Epithelial cell of prostate (primary cell): Measurements from ENCODE around the gene FXYD5.
"Not testable (repeated sequence)": the region's sequence is repeated elsewhere in the genome, so short reads cannot be mapped to it uniquely, and the experiment has no call there.

Experiments
- DNase-seq: peaks from one replicate; pipeline ENCODE4 v3.0.0-alpha.2; 2011; ENCODE audit warnings: low read depth, low spot score
- H3K27ac ChIP-seq: fragments of 450-650 bp; 2 replicates; pipeline ENCODE4 v1.5.1; 2017; ENCODE audit warnings: mild to moderate bottlenecking

Gene FXYD5

GRCh38 chr19:35171730-35172129 is 17.2 kb downstream of the FXYD5 start:
- no peak overlapping the region for H3K27ac ChIP-seq
- DNase-seq = no peak

- no peak for DNase-seq
- H3K27ac ChIP-seq = no peak overlapping the region
Measured at GRCh38 chr19:35174226-35174625, 19.7 kb downstream of the FXYD5 start.

GRCh38 chr19:35176181-35176570 is 21.6 kb downstream of the FXYD5 start:
- H3K27ac ChIP-seq = no peak overlapping the region
- DNase-seq = no peak

GRCh38 chr19:35177377-35178274 is 23.1 kb downstream of the FXYD5 start:
- DNase-seq = no peak
- H3K27ac ChIP-seq = no peak overlapping the region

- no peak overlapping the region for H3K27ac ChIP-seq
- DNase-seq = no peak
Measured at GRCh38 chr19:35178701-35179100, 24.2 kb downstream of the FXYD5 start.

- DNase-seq = no peak
Measured at GRCh38 chr19:35179830-35180229, 25.3 kb downstream of the FXYD5 start.

GRCh38 chr19:35181387-35181786 is 26.9 kb downstream of the FXYD5 start:
- no peak overlapping the region for H3K27ac ChIP-seq
- no peak for DNase-seq

More at GRCh38 chr19:35179830-35180229, 25.3 kb downstream of the FXYD5 start:
- H3K27ac ChIP-seq = no peak overlapping the region

- no peak overlapping the region for H3K27ac ChIP-seq
- no peak for DNase-seq
Measured at GRCh38 chr19:35184267-35184666, 29.7 kb downstream of the FXYD5 start.

- DNase-seq = no peak
Measured at GRCh38 chr19:35184884-35185283, 30.3 kb downstream of the FXYD5 start.

GRCh38 chr19:35194012-35194984 is 39.8 kb downstream of the FXYD5 start:
- no peak for DNase-seq
- no peak overlapping the region for H3K27ac ChIP-seq

More at GRCh38 chr19:35184884-35185283, 30.3 kb downstream of the FXYD5 start:
- no peak overlapping the region for H3K27ac ChIP-seq

- DNase-seq = no peak
- H3K27ac ChIP-seq = no peak overlapping the region
Measured at GRCh38 chr19:35195830-35196229, 41.3 kb downstream of the FXYD5 start.

GRCh38 chr19:35196861-35197260 is 42.3 kb downstream of the FXYD5 start:
- not testable (repeated sequence) for DNase-seq, H3K27ac ChIP-seq

- H3K27ac ChIP-seq = no peak overlapping the region
- no peak for DNase-seq
Measured at GRCh38 chr19:35199481-35199880, 44.9 kb downstream of the FXYD5 start.

GRCh38 chr19:35202722-35203688 is 48.5 kb downstream of the FXYD5 start:
- no peak overlapping the region for H3K27ac ChIP-seq
- no peak for DNase-seq

- no peak overlapping the region for H3K27ac ChIP-seq
Measured at GRCh38 chr19:35204799-35205732, 50.5 kb downstream of the FXYD5 start.

GRCh38 chr19:35205733-35206323 is 51.3 kb downstream of the FXYD5 start:
- H3K27ac ChIP-seq = no peak overlapping the region
- no peak for DNase-seq

More at GRCh38 chr19:35204799-35205732, 50.5 kb downstream of the FXYD5 start:
- no peak for DNase-seq

GRCh38 chr19:35206379-35206778 is 51.8 kb downstream of the FXYD5 start:
- DNase-seq = no peak
- no peak overlapping the region for H3K27ac ChIP-seq

GRCh38 chr19:35206855-35207254 is 52.3 kb downstream of the FXYD5 start:
- no peak for DNase-seq
- no peak overlapping the region for H3K27ac ChIP-seq
